B cell (primary cell): ENCODE data around the gene CDK9.

Source experiments
- CTCF ChIP-seq: fragments of 200-600 bp; IDR thresholded peaks from one replicate; pipeline ENCODE4 v1.8.0; 2022; ENCODE audit warnings: antibody characterized with exemption, mild to moderate bottlenecking
- EZH2 ChIP-seq: IDR thresholded peaks from 2 replicates; pipeline ENCODE4 v1.6.1; 2012; ENCODE audit warnings: borderline replicate concordance, low read depth, mild to moderate bottlenecking, moderate library complexity, low read length; ENCODE audit not compliant: insufficient read depth, poor library complexity, severe bottlenecking

DNA sequence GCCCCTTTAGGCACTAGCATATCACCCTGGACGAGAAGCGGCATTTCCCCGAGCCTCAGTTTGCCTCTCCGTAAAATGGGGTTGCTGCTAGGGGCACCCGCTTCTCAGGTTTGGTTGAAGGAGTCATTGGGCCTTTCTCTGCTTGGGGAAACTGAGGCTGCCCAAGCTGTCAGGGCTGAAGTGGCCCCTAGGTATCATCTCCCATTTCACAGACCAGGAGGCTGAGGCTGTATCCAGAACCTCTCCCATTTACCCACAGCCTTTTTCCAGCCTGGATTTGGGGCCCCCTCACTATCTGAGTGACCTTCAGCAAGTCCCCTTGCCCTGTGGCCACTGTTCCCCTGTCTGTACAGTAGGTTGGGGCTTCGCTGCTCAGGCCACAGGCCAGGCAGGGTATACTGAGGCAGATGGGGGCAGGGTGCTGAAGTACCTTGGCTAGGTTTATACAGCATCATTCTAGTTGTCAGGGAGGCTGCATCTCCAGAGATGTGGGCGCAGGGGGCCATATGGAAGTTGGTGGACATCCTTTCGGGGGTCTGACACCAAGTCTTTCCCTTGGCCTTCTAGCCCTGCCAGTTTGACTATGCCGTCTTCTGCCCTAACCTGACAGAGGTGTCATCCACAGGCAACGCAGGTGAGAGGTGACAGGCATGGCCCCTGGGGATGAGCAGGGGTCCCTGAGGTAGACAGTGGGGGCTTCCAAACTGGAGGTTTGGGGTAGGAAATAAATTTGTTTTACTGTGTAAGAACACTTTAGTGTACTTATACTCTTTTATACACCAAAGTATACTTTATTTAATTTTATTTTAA lies 24.7 kb downstream of the CDK9 start:
- TF ChIP-seq CTCF (no peak), EZH2 (no peak)
